Thoracic aorta (tissue), 2 donors: ENCODE data around the gene TRMO. TPM values are rescaled to one million over a fixed set of nuclear protein-coding genes. Genes with fewer than 3 reads are reported as not detected.

Source experiments
- ATAC-seq: fragments of 150-250 bp; one replicate; pipeline ENCODE4 v1.8.0; 2017; ENCODE audit warnings: low read depth; ENCODE audit not compliant: insufficient number of reproducible peaks, low FRiP score
- DNase-seq: peaks from one replicate; pipeline ENCODE4 v3.0.0-alpha.2; 2020; ENCODE audit warnings: low spot score
- H3K27ac ChIP-seq, 2 donors: fragments of 200-600 bp; sonication (generic); 1 replicate in 1 of 2; 2 replicates in 1 of 2; pipeline ENCODE4 v1.5.1; 2016; ENCODE audit warnings: mild to moderate bottlenecking in 2 of 2, moderate library complexity in 2 of 2
- H3K27me3 ChIP-seq: fragments of 200-600 bp; sonication (generic); replicated peaks from 2 replicates; pipeline ENCODE4 v1.6.0; 2016; ENCODE audit warnings: mild to moderate bottlenecking; ENCODE audit not compliant: insufficient read depth
- H3K36me3 ChIP-seq: fragments of 200-600 bp; sonication (generic); one replicate; pipeline ENCODE4 v1.5.1; 2016
- H3K4me1 ChIP-seq, 2 donors: fragments of 200-600 bp; sonication (generic); 1 replicate in 1 of 2; 2 replicates in 1 of 2; pipeline versions ENCODE4 v1.5.1 to v1.6.0; 2016; ENCODE audit warnings: low read depth in 2 of 2, mild to moderate bottlenecking in 1 of 2; ENCODE audit not compliant: control insufficient read depth in 1 of 2
- H3K4me3 ChIP-seq: fragments of 200-600 bp; sonication (generic); 2 replicates; pipeline ENCODE4 v1.5.1; 2016; ENCODE audit warnings: mild to moderate bottlenecking
- H3K9me3 ChIP-seq: fragments of 200-600 bp; sonication (generic); 2 replicates; pipeline ENCODE4 v1.5.1; 2016
- CTCF ChIP-seq: fragments of 200-600 bp; sonication (generic); IDR thresholded peaks from one replicate; pipeline ENCODE4 v1.5.1; 2019; ENCODE audit warnings: antibody characterized with exemption
- total RNA-seq, 2 donors: library from RNA; depleted of rRNA; stranded (reverse); fragments of >200 nt; gene quantifications; one replicate each; pipeline versions ENCODE4 v1.1.0 to v1.2.3, GENCODE V29; 2016

The TRMO gene
- total RNA-seq, 2 donors from 2014 or later: 22.2 to 28.6 TPM

DNA sequence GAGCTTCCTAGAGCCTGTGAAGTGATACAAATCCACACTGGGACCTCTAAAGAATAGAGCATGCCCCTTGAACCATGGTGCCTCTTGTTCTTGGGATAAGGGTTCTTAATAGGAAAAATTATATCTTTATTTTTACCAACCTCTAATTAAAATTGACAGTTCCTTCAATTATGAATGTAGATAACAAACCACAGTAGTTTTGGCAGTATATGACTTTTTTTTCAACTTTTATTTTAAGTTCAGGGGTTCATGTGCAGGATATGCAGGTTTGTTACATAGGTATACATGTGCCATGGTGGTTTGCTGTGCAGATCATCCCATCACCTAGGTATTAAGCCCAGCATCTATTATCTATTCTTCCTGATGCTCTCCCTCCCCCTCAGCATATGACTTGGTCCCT lies 14.7 kb upstream of the TRMO start:
- no peak overlapping the region for H3K27ac ChIP-seq
- DNase-seq (no peak), ATAC-seq (no peak)
- no peaks in the 10 kb centered on the region for H3K27me3 ChIP-seq
- H3K4me1 ChIP-seq: no peaks in the 10 kb centered on the region
- no peak overlapping the region for H3K4me3 ChIP-seq
- no peaks in the 10 kb centered on the region for H3K36me3 ChIP-seq
- no peaks in the 10 kb centered on the region for H3K9me3 ChIP-seq
- TF ChIP-seq CTCF: no peak

DNA sequence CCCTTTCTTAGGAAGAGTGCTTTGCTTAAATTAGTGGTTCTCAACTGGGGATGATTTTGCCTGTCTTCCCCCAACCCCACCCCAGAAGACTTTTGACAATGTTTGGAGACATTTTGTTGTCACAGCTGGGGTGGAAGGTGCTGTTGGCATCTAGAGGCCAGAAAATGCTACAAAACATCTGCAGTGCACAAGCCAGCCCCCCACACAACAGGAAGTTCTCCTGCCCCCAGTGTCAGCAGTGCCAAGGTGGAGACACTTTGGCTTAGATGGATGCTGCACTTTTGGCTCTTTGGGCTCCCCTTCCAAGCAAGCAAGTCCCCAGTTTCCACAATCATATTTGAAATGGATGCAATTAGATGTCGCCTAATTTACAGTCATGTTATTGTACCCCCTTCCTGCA lies 13.0 kb upstream of the TRMO start:
- TF ChIP-seq CTCF: no peak

GRCh38 chr9:97934321-97935115 lies 12.2 kb upstream of the TRMO start:
- no peaks in the 10 kb centered on the region for H3K9me3 ChIP-seq
- DNase-seq (no peak), ATAC-seq (no peak)
- H3K4me1 ChIP-seq: no peaks in the 10 kb centered on the region
- no peaks in the 10 kb centered on the region for H3K36me3 ChIP-seq
- H3K4me3 ChIP-seq: no peak overlapping the region
- H3K27me3 ChIP-seq: no peaks in the 10 kb centered on the region
- no peak for TF ChIP-seq CTCF
- H3K27ac ChIP-seq: no peak overlapping the region

More for the DNA sequence above, 13.0 kb upstream of the TRMO start:
- no peaks in the 10 kb centered on the region for H3K4me1 ChIP-seq
- ATAC-seq (no peak), DNase-seq (no peak)
- no peaks in the 10 kb centered on the region for H3K9me3 ChIP-seq
- H3K27me3 ChIP-seq: no peaks in the 10 kb centered on the region
- H3K27ac ChIP-seq: no peak overlapping the region
- no peak overlapping the region for H3K4me3 ChIP-seq
- no peaks in the 10 kb centered on the region for H3K36me3 ChIP-seq

DNA sequence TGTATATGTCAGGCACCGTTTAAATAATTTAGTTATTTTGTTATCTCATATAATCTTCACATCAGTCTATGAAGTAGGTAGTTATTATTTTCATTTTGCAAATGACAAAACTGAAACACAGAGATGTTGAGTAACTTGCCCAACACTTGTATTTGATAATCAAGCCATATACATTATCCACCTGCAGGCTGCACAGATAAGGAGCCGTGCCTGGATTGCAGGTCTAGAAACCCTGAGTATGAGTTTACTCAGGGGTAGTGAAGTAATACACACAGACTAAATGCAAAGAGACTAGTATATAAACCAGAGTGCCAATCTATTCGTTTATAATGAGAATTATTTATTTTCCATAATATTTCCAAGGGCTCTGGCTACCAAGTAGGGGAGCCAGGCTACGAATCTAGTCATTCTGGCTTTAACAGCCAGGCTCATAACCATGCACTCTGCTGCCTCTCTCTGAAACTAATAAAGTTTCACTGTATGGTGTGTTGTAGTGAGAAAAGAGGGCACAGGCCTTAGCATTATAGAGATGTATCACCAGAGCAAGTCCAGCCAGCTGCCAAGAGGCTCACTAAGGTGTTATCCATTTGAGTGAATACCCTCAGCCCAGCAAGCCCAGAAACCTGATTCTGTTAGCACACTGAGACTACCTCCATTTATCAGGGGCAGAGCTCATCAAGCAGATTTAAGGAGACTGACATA lies 11.1 kb upstream of the TRMO start:
- Histone ChIP-seq H3K4me1 (no peaks in the 10 kb centered on the region), H3K27ac (no peak overlapping the region), H3K27me3 (no peaks in the 10 kb centered on the region), H3K9me3 (no peaks in the 10 kb centered on the region), H3K36me3 (no peaks in the 10 kb centered on the region), H3K4me3 (no peak overlapping the region)
- DNase-seq (no peak), ATAC-seq (no peak)
- TF ChIP-seq CTCF: no peak

GRCh38 chr9:97930972-97931371 lies 8.7 kb upstream of the TRMO start:
- no peaks in the 10 kb centered on the region for H3K4me1 ChIP-seq
- no peak for ATAC-seq
- no peaks in the 10 kb centered on the region for H3K9me3 ChIP-seq
- TF ChIP-seq CTCF: no peak
- DNase-seq: no peak
- no peaks in the 10 kb centered on the region for H3K27me3 ChIP-seq
- no peak overlapping the region for H3K4me3 ChIP-seq
- no peak overlapping the region for H3K27ac ChIP-seq
- no peaks in the 10 kb centered on the region for H3K36me3 ChIP-seq
